ENCODE measurements around the gene PDIA5. TPM values are rescaled to one million over a fixed set of nuclear protein-coding genes. Genes with fewer than 3 reads are reported as not detected.

Gene PDIA5
- total RNA-seq, 1 experiment from 2014 or later = 53.6 TPM

- BruUV-seq (replicated peaks) = no TSS peak
- no peaks in the 10 kb centered on the region for H3K9me3 ChIP-seq (ENCODE audit: control insufficient read depth, insufficient read depth, low read depth, low read length)
- in situ Hi-C loops (cut with HindIII; ENCODE audit: low pct_unique_long_range_greater_than_20kb, low sequenced_read_pairs) (no loop called here), intact Hi-C loops (cut with micrococcal nuclease; ENCODE audit: unreplicated experiment) (no loop called here)
- no peak overlapping the region for H3K27ac ChIP-seq (ENCODE audit: low read length)
- no peaks in the 10 kb centered on the region for H3K27me3 ChIP-seq (ENCODE audit: control insufficient read depth, insufficient read depth, low read length)
- no peaks in the 10 kb centered on the region; the same call in 1 of the 2 replicates for H3K36me3 ChIP-seq (ENCODE audit: control insufficient read depth, insufficient read depth, low read length)
- TF ChIP-seq POLR2AphosphoS5 (IDR thresholded peaks at IDR 0.05; ENCODE audit: low read depth, low read length) (no peak), SIN3A (IDR thresholded peaks at IDR 0.05; ENCODE audit: borderline replicate concordance, insufficient read depth, low read depth, low read length) (no peak), TCF7L2 (IDR thresholded peaks at IDR 0.05; ENCODE audit: low read depth, low read length) (no peak), CTCF (IDR thresholded peaks at IDR 0.05) (no peak), REST (IDR thresholded peaks at IDR 0.05; ENCODE audit: insufficient read depth in 1 of 2, low read depth in 2 of 2, low read length in 1 of 2) (no peak)
- POLR2A ChIA-PET = no interaction called here
- CTCF ChIA-PET = no interaction called here
- H3K4me1 ChIP-seq (ENCODE audit: control insufficient read depth, insufficient read depth, low read length) = no peaks in the 10 kb centered on the region
- no peak overlapping the region for H3K4me3 ChIP-seq (ENCODE audit: low read depth in 2 of 2, low read length in 2 of 2)
- DNase-seq (ENCODE audit: low read depth, low spot score) (no peak), ATAC-seq (no peak)
Measured at GRCh38 chr3:123157598-123158287, 90.9 kb downstream of the PDIA5 start.

- Histone ChIP-seq H3K4me3 (ENCODE audit: low read depth in 2 of 2, low read length in 2 of 2) (no peak overlapping the region), H3K36me3 (ENCODE audit: control insufficient read depth, insufficient read depth, low read length) (no peaks in the 10 kb centered on the region; the same call in 1 of the 2 replicates), H3K27me3 (ENCODE audit: control insufficient read depth, insufficient read depth, low read length) (no peaks in the 10 kb centered on the region), H3K4me1 (ENCODE audit: control insufficient read depth, insufficient read depth, low read length) (no peaks in the 10 kb centered on the region), H3K9me3 (ENCODE audit: control insufficient read depth, insufficient read depth, low read depth, low read length) (no peaks in the 10 kb centered on the region), H3K27ac (ENCODE audit: low read length) (no peak overlapping the region)
- BruUV-seq (replicated peaks) = no TSS peak
- no peak for TF ChIP-seq CTCF (IDR thresholded peaks at IDR 0.05)
- no peak for TF ChIP-seq REST (IDR thresholded peaks at IDR 0.05; ENCODE audit: insufficient read depth in 1 of 2, low read depth in 2 of 2, low read length in 1 of 2)
- no peak for TF ChIP-seq TCF7L2 (IDR thresholded peaks at IDR 0.05; ENCODE audit: low read depth, low read length)
- TF ChIP-seq SIN3A (IDR thresholded peaks at IDR 0.05; ENCODE audit: borderline replicate concordance, insufficient read depth, low read depth, low read length) = no peak
- TF ChIP-seq POLR2AphosphoS5 (IDR thresholded peaks at IDR 0.05; ENCODE audit: low read depth, low read length) = no peak
- ATAC-seq (no peak), DNase-seq (ENCODE audit: low read depth, low spot score) (no peak)
- intact Hi-C loops (cut with micrococcal nuclease; ENCODE audit: unreplicated experiment) (no loop called here), in situ Hi-C loops (cut with HindIII; ENCODE audit: low pct_unique_long_range_greater_than_20kb, low sequenced_read_pairs) (no loop called here)
- ChIA-PET CTCF (no interaction called here), POLR2A (no interaction called here)
Measured at GRCh38 chr3:123158330-123158729, 91.5 kb downstream of the PDIA5 start.
